ENCODE data around the gene VILL.
"Not testable (repeated sequence)": the region's sequence is repeated elsewhere in the genome, so short reads cannot be mapped to it uniquely, and the experiment has no call there.

GRCh38 chr3:38053286-38053685 is 62.7 kb downstream of the VILL start:
- not testable (repeated sequence) for TF ChIP-seq CTCF (IDR thresholded peaks at IDR 0.05); IRF3 (IDR thresholded peaks at IDR 0.05; ENCODE audit: low read depth, low read length)

Measured in SK-N-SH (cell line).